Activated CD4-positive, alpha-beta memory T cell treated with anti-CD3 and anti-CD28 coated beads for 36 hours (primary cell): ENCODE results near the gene TMEM270. TPM values are rescaled to one million over a fixed set of nuclear protein-coding genes. Genes with fewer than 3 reads are reported as not detected.
"Not testable (repeated sequence)": the region's sequence is repeated elsewhere in the genome, so short reads cannot be mapped to it uniquely, and the experiment has no call there.

Source experiments
- CTCF ChIA-PET: fragments of 350-600 bp; sonication (Branson Sonifier 250); formaldehyde crosslinking; loops from one replicate; lab custom pipeline; 2021; ENCODE audit warnings: antibody characterized with exemption, inconsistent platforms; lab: Charles Lee
- POLR2A ChIA-PET: fragments of 350-600 bp; sonication (Branson Sonifier 250); formaldehyde crosslinking; loops from one replicate; lab custom pipeline; 2021; ENCODE audit warnings: antibody characterized with exemption; lab: Charles Lee
- DNase-seq: peaks from one replicate; pipeline ENCODE4 v3.0.0-alpha.2; 2020
- H3K27ac Mint-ChIP-seq: one replicate; pipeline ENCODE4 v1.8.0; 2021; ENCODE audit warnings: mixed read lengths
- H3K27me3 Mint-ChIP-seq: one replicate; pipeline ENCODE4 v1.8.0; 2021; ENCODE audit warnings: mixed read lengths
- H3K36me3 Mint-ChIP-seq: one replicate; pipeline ENCODE4 v1.8.0; 2021; ENCODE audit warnings: mixed read lengths
- H3K4me1 Mint-ChIP-seq: one replicate; pipeline ENCODE4 v1.8.0; 2021; ENCODE audit warnings: low read depth, mixed read lengths
- H3K4me3 Mint-ChIP-seq: one replicate; pipeline ENCODE4 v1.8.0; 2021; ENCODE audit warnings: mild to moderate bottlenecking, mixed read lengths
- H3K9me3 Mint-ChIP-seq: one replicate; pipeline ENCODE4 v1.8.0; 2021; ENCODE audit warnings: mixed read lengths
- intact Hi-C: fragments of 100-400 bp; cut with micrococcal nuclease; formaldehyde crosslinking; loops from one replicate; pipeline ENCODE4 v1.15.1; 2023
- total RNA-seq, 2 experiments: library from RNA; stranded (reverse); gene quantifications; one replicate each; pipeline ENCODE4 v1.2.3, GENCODE V29; 2021

TMEM270 gene
- total RNA-seq, 2 experiments from 2014 or later = not detected

GRCh38 chr7:73834626-73835191 lies 26.2 kb upstream of the TMEM270 start:
- H3K27ac Mint-ChIP-seq = no peak overlapping the region
- intact Hi-C loops = no loop called here
- POLR2A ChIA-PET = interaction anchor here (1.2 kb wide), 1 partner anchor 12 kb away, joined by 3 read pairs; no protein-coding TSS in a partner anchor

GRCh38 chr7:73837167-73837566 lies 23.8 kb upstream of the TMEM270 start:
- H3K27ac Mint-ChIP-seq, H3K4me1 Mint-ChIP-seq, intact Hi-C loops, H3K9me3 Mint-ChIP-seq, H3K27me3 Mint-ChIP-seq, POLR2A ChIA-PET, H3K4me3 Mint-ChIP-seq, DNase-seq, H3K36me3 Mint-ChIP-seq: not testable (repeated sequence)
- CTCF ChIA-PET = interaction anchor here (0.6 kb wide), 1 partner anchor 18 kb away, joined by 3 read pairs; no protein-coding TSS in a partner anchor

More at GRCh38 chr7:73834626-73835191, 26.2 kb upstream of the TMEM270 start:
- no peak for DNase-seq
- no peak overlapping the region for H3K4me3 Mint-ChIP-seq
- no peaks in the 10 kb centered on the region for H3K36me3 Mint-ChIP-seq
- no peaks in the 10 kb centered on the region for H3K9me3 Mint-ChIP-seq
- CTCF ChIA-PET = interaction anchor here (0.8 to 1.2 kb wide), 2 partner anchors 20 to 192 kb away, joined by 3 to 4 read pairs; no protein-coding TSS in a partner anchor
- no peaks in the 10 kb centered on the region for H3K4me1 Mint-ChIP-seq
- no peaks in the 10 kb centered on the region for H3K27me3 Mint-ChIP-seq

GRCh38 chr7:73838642-73839041 lies 22.3 kb upstream of the TMEM270 start:
- intact Hi-C loops = no loop called here
- H3K27ac Mint-ChIP-seq = no peak overlapping the region
- CTCF ChIA-PET = no interaction called here

GRCh38 chr7:73839290-73839689 lies 21.7 kb upstream of the TMEM270 start:
- Mint-ChIP-seq H3K4me3 (no peak overlapping the region), H3K27me3 (no peaks in the 10 kb centered on the region), H3K4me1 (no peaks in the 10 kb centered on the region), H3K36me3 (no peaks in the 10 kb centered on the region), H3K9me3 (no peaks in the 10 kb centered on the region), H3K27ac (no peak overlapping the region)
- CTCF ChIA-PET = no interaction called here
- intact Hi-C loops = no loop called here
- POLR2A ChIA-PET = no interaction called here
- DNase-seq = no peak

More at GRCh38 chr7:73838642-73839041, 22.3 kb upstream of the TMEM270 start:
- no peaks in the 10 kb centered on the region for H3K27me3 Mint-ChIP-seq
- POLR2A ChIA-PET = no interaction called here
- no peaks in the 10 kb centered on the region for H3K9me3 Mint-ChIP-seq
- no peaks in the 10 kb centered on the region for H3K36me3 Mint-ChIP-seq
- H3K4me3 Mint-ChIP-seq = no peak overlapping the region
- DNase-seq = no peak
- H3K4me1 Mint-ChIP-seq = no peaks in the 10 kb centered on the region

- H3K27me3 Mint-ChIP-seq = no peaks in the 10 kb centered on the region
- intact Hi-C loops = loop anchor here (10.0 kb wide), 1 partner anchor 335 kb away; the partner anchor contains the start of gene EIF4H
- H3K4me3 Mint-ChIP-seq = no peak overlapping the region
- no peaks in the 10 kb centered on the region for H3K9me3 Mint-ChIP-seq
- POLR2A ChIA-PET = no interaction called here
- H3K4me1 Mint-ChIP-seq = no peaks in the 10 kb centered on the region
- no peaks in the 10 kb centered on the region for H3K36me3 Mint-ChIP-seq
- no peak overlapping the region for H3K27ac Mint-ChIP-seq
- CTCF ChIA-PET = no interaction called here
- no peak for DNase-seq
Measured at GRCh38 chr7:73839743-73840714, 20.9 kb upstream of the TMEM270 start.

GRCh38 chr7:73840715-73841379 lies 20.1 kb upstream of the TMEM270 start:
- intact Hi-C loops = loop anchor here (10.0 kb wide), 1 partner anchor 334 kb away; the partner anchor contains the start of gene EIF4H
- no peaks in the 10 kb centered on the region for H3K27me3 Mint-ChIP-seq
- no peaks in the 10 kb centered on the region for H3K9me3 Mint-ChIP-seq
- no peak overlapping the region for H3K4me3 Mint-ChIP-seq
- no peak for DNase-seq
- H3K4me1 Mint-ChIP-seq = no peaks in the 10 kb centered on the region
- H3K27ac Mint-ChIP-seq = no peak overlapping the region
- POLR2A ChIA-PET = no interaction called here
- no peaks in the 10 kb centered on the region for H3K36me3 Mint-ChIP-seq
- CTCF ChIA-PET = no interaction called here

- H3K27me3 Mint-ChIP-seq = no peaks in the 10 kb centered on the region
- no peaks in the 10 kb centered on the region for H3K4me1 Mint-ChIP-seq
- no peak for DNase-seq
- no peaks in the 10 kb centered on the region for H3K9me3 Mint-ChIP-seq
- ChIA-PET POLR2A (interaction anchor here (0.9 kb wide), 1 partner anchor 14 kb away, joined by 3 read pairs; no protein-coding TSS in a partner anchor), CTCF (interaction anchor here (1.0 kb wide), 1 partner anchor 13 kb away, joined by 10 read pairs; no protein-coding TSS in a partner anchor)
- intact Hi-C loops = loop anchor here (1.0 to 10.0 kb wide), 3 partner anchors 8 to 333 kb away; partner anchors contain the start of gene EIF4H
- peak overlapping the region; percentile 77 for H3K4me3 Mint-ChIP-seq
- no peak overlapping the region for H3K27ac Mint-ChIP-seq
- no peaks in the 10 kb centered on the region for H3K36me3 Mint-ChIP-seq
Measured at GRCh38 chr7:73841689-73842066, 19.3 kb upstream of the TMEM270 start.

- Mint-ChIP-seq H3K4me3 (peak within 1 kb of the TSS; percentile 77), H3K36me3 (no peaks in the 10 kb centered on the region), H3K4me1 (no peaks in the 10 kb centered on the region), H3K9me3 (no peaks in the 10 kb centered on the region), H3K27me3 (no peaks in the 10 kb centered on the region), H3K27ac (no peak within 1 kb of the TSS)
- POLR2A ChIA-PET = interaction anchor here (0.9 kb wide), 1 partner anchor 13 kb away, joined by 3 read pairs; no protein-coding TSS in a partner anchor
- intact Hi-C loops = loop anchor here (1.0 to 10.0 kb wide), 3 partner anchors 9 to 332 kb away; partner anchors contain the start of gene EIF4H
- CTCF ChIA-PET = interaction anchor here (1.0 to 1.8 kb wide), 3 partner anchors 12 to 108 kb away, joined by 7 to 10 read pairs (median 7); no protein-coding TSS in a partner anchor
- DNase-seq = peak; percentile 96
Measured at GRCh38 chr7:73842067-73842976, 18.6 kb upstream of the TMEM270 start, which contains the start of gene METTL27. Gene METTL27, minus strand, starts transcription at chr7:73842516. Its CDS starts 376 bp downstream, at chr7:73842140.

GRCh38 chr7:73844131-73844547 lies 16.8 kb upstream of the TMEM270 start:
- ChIA-PET POLR2A (no interaction called here), CTCF (interaction anchor here (1.2 kb wide), 1 partner anchor 12 kb away, joined by 6 read pairs; no protein-coding TSS in a partner anchor)
- no peaks in the 10 kb centered on the region for H3K4me1 Mint-ChIP-seq
- no peak overlapping the region for H3K27ac Mint-ChIP-seq
- intact Hi-C loops = loop anchor here (10.0 kb wide), 1 partner anchor 331 kb away; the partner anchor contains the start of gene EIF4H
- DNase-seq = no peak
- H3K9me3 Mint-ChIP-seq = no peaks in the 10 kb centered on the region
- H3K27me3 Mint-ChIP-seq = no peaks in the 10 kb centered on the region
- no peak overlapping the region for H3K4me3 Mint-ChIP-seq
- no peaks in the 10 kb centered on the region for H3K36me3 Mint-ChIP-seq

- H3K9me3 Mint-ChIP-seq = no peaks in the 10 kb centered on the region
- H3K4me1 Mint-ChIP-seq = peaks cover 3% of the 10 kb centered on the region
- no peaks in the 10 kb centered on the region for H3K27me3 Mint-ChIP-seq
- POLR2A ChIA-PET = no interaction called here
- H3K36me3 Mint-ChIP-seq = no peaks in the 10 kb centered on the region
- intact Hi-C loops = loop anchor here (10.0 kb wide), 1 partner anchor 330 kb away; the partner anchor contains the start of gene EIF4H
- no peak overlapping the region for H3K4me3 Mint-ChIP-seq
- no peak overlapping the region for H3K27ac Mint-ChIP-seq
- no peak for DNase-seq
- CTCF ChIA-PET = interaction anchor here (1.2 kb wide), 1 partner anchor 12 kb away, joined by 6 read pairs; no protein-coding TSS in a partner anchor
Measured at GRCh38 chr7:73844848-73845460, 16.0 kb upstream of the TMEM270 start.
